ENCODE measurements around the gene PLAC9.

DNA sequence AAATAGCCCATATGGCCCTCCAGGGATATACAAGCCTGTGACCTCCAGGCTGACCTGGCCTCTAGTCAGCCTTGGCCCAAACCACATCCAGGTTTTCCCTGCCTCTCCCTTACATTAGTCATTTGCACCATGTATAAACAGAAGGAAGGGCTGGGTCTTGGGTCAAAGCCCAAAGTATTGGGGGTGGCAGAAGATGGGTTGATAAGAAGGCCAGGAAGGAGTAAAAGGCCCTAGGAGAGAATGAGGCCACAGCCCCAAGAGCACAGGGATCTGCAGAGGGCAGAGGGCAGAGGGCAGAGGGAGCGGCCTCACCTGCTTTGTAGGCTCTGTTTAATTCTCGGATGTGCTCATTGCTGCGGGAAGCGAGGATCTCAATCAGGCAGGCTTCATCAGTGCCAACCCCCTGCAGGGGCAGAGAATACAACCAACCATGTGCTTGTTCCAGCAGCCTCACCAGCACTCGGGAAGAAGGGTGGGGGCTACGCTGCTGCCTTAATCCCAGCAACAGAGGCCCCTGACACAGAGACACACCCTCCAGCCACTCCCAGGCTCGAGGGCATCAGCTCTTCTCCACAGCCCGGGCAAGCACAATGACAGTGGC is 31.3 kb downstream of the PLAC9 start:
- TF ChIP-seq CTCF (IDR thresholded peaks at IDR 0.05; ENCODE audit: low read length), result no peak
- no peak for TF ChIP-seq EZH2 (optimal IDR thresholded peaks at IDR 0.05; ENCODE audit: low read depth, low read length)
- no peak for TF ChIP-seq EZH2phosphoT487 (IDR thresholded peaks at IDR 0.05; ENCODE audit: low read length)

Data from MM.1S (cell line).